Fibroblast of gingiva (primary cell): ENCODE measurements around the gene WNT3.
A peak's percentile ranks its signal among the peaks of the same experiment; 100 is the strongest.
"Not testable (repeated sequence)": the region's sequence is repeated elsewhere in the genome, so short reads cannot be mapped to it uniquely, and the experiment has no call there.

Experiments
- DNase-seq: peaks from one replicate; pipeline ENCODE4 v3.0.0-alpha.2; 2011; ENCODE audit warnings: low read depth

Gene WNT3

GRCh38 chr17:46785696-46786095 lies 32.8 kb downstream of the WNT3 start:
- no peak for DNase-seq

- DNase-seq: no peak
These were observed 35.4 kb downstream of the WNT3 start for GRCh38 chr17:46783031-46783593.

- no peak for DNase-seq
These were observed 36.1 kb downstream of the WNT3 start for GRCh38 chr17:46782250-46782953.

DNA sequence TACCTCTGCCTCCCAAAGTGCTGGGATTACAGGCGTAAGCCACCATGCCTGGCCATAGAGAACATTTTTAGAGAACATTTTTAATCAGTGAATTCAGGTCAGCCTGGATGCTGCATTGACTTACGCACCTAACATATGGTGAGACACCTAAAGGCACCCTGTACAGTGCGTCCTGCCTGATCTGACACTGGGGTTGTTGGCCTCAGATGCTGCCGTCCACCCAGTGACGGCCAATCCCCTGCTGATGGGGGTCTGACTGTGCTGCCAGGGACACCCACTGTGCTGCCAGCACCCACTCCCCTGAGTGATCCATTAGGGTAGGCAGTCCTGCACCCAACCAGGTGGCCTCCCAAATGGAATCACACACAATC lies 38.5 kb downstream of the WNT3 start:
- no peak for DNase-seq

DNA sequence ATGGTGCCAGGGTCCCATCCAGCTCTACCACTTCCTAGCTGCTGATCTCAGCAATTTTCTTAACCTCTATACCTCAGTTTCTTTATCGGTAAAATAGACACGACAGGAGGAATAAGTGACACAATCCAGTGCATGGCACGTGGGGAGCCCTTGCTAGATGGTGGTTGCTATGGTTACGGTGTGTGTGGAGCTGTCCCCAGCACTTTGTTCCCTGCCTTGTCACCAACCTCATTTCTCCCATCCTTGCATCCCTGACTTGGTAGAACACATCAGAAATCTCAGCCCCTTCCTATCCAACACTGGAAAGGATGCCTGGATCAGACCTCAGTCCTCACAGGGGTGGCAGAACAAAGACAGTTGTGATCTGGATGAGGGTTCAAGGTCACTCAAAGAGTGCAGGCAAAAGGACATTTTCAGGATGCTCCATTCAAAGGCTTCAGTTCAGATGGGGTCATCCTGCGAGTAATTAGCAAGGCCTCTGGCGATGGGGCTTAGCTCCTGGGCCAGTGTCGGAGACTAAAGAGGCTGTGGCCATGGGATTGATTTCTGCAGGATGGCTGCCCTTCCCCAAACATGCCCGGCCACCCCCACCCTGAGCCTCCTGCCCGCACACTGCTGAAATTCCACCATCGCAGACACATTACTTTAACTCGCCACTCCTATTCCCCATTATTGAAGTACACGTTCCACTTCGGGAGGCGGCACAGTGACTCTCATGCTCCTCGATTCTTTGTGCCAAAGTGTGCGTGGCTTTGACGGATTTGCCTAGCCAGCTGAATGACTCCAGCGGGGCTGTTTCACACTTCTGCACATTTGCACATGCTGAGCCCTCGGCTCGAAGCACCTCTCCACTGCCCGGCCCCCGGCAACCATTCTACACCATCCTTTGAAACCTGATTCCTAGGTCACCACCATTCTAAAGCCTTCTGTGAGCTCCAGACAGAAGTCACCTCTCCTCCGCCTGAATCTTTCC lies 40.3 kb downstream of the WNT3 start:
- no peak for DNase-seq

DNA sequence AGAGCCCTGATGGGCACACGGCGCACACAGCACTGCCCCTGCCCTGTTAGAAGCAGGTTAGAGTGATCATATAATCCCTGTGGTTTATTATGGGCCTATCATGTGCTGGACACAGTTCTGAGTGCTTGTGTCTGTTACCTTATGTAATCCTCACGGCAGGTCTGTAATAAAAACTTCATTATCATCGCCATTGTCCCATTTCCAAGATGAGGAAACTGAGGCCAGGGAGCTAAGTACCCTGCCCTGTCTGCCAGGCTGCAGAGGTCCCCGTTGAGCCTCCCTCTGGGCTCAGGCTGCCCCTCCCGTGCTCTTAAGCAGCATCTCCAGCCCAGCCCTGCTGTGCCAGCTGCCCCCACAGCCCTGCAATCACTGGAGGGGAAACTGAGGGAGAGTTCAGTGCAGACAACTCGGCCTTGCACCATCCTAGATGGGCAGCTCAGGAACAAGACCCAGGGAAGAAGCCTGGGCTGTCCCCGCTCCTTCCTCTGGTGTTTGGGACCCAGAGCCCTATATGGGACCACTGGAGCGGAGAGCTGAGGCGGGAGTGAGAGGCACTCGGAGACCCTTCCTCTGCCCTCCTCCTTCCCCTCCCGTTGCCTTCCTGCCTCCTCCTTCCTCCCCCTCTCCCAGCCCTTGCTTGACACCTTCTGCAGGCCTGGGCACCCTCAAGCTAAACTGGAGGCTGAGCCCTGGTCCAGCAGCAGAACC lies 42.0 kb downstream of the WNT3 start:
- DNase-seq: no peak

DNA sequence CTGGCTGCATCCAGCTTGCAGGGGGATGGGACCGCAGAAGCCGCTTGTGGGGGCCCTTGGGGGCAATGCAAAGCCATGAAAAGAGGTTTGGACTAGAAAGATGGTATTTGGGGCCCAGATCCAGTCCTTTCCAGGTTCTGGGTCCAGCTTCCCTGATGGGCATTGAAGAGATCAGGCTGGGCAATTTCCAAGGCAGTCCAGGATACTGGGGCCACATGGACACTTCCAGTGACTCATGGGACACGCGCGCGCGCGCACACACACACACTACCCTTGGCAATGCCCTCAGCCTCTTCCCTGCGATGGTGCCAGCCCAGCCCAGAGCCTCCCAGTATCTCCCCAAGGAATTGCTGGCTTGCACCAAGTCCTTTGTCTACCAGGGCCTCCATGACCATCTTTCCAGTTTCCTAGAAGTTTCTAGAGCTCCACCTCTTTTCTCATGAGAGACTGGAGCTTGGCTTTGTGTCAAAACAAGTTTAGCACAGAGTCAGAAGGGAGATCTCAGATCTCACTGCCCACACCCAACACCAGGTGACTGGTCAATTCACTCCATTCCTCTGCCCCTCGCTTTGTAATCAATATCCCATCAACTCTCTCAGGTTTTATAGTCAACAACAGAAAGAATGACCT lies 44.3 kb downstream of the WNT3 start:
- no peak for DNase-seq

DNA sequence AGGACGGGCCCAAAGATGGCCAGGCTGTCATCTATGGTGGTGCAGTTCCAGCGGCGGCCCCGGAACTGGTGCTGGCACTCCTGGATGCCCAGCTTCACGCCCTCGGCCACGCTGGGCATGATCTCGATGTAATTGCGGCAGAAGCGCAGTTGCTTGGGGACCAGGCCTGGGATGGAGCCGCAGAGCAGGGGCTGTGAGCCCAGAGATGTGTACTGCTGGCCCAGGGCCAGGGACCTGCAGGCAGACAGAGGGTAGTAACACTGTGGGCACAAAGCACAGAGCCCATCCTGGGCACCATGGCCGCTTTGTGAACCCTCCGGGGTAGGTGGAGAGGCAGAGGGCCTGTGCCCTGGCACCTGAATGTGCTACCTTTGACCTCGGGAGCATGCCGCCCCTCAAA lies 44.8 kb downstream of the WNT3 start:
- no peak for DNase-seq

GRCh38 chr17:46773221-46773605 lies 45.3 kb downstream of the WNT3 start:
- no peak for DNase-seq

- DNase-seq: no peak
These were observed 45.8 kb downstream of the WNT3 start for GRCh38 chr17:46772475-46773220.

DNA sequence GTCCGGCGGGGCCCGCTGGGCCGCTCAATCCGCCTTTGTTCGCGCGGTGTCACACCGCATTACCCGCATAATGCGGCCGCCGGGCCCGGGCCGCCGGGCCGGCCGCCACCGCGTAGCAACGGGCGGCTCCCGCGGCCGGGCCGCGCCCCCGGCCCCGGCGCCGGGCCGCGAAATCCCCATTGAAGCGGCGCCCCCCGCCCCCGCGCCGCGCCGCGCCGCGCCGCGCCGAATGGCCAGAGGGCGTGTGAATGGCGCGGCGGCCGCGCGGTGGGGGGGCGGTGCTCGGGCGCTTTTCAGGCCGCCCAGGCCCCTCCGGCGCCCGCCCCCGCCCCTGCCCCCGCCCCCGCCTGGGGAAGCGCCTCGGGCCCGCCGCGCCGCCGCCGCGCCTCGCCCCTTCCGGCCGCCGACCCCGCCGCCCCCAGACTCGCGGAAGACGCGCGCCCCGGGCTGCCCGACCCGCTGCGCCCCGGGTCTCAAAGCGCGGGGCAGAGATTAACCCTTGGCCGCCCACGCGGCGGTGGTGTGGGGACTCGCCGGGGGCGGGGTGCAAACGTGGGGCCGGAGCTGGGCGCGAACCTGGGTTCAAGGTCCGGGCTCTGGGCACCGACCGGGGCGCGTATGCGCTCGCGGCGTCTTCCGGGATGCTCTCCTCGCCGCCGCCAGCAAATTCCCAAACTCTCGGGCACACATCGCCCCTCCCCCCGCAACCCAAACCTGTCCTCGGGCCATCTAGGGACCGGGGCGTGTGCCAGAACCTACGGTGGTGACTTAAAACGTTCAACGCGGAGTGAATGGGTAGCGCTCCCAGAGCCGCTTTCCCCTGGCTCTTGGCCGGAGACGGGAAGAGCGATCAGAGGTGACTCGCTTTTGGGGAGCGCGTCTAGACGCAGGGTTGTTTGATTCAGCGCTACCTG lies 46.7 kb downstream of the WNT3 start:
- no peak for DNase-seq

DNA sequence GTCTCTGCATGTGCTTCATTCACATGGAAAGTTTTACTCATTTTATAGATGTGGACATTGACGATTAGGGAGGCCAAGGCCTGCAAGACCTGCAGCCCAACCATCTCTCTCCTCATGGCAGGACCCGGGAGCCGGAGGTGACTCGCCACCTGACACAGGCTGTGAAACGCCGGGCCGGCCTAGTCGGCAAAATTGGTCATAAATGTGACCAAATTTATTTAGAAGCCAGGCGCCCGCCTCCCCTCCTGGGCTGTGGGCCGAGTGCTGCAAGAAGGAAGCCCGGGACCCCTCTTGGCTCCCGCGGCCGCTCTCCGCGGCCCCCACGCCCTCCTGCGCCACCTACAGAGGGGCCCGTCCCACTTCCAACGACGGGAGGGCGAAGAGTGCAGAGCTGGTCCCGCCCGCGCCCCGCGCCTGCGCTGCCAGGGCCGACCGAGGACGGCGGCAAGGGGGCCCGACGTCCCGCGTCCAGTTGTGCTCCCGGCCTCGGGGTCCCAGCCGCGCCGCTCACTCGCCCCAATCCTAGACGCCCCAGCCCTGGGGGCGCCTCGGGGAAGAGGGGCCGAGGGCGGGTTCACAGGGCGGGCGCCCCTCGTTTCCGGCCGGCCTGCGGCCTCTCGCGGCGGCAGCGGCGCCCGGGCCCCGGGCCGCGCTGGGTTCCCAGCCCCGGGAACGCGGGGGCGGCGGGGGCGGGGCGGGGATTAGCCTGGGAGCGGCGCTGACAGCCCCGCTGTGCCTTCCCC lies 47.5 kb downstream of the WNT3 start:
- no peak for DNase-seq

- no peak for DNase-seq
These were observed 48.1 kb downstream of the WNT3 start for GRCh38 chr17:46770439-46770817.

DNA sequence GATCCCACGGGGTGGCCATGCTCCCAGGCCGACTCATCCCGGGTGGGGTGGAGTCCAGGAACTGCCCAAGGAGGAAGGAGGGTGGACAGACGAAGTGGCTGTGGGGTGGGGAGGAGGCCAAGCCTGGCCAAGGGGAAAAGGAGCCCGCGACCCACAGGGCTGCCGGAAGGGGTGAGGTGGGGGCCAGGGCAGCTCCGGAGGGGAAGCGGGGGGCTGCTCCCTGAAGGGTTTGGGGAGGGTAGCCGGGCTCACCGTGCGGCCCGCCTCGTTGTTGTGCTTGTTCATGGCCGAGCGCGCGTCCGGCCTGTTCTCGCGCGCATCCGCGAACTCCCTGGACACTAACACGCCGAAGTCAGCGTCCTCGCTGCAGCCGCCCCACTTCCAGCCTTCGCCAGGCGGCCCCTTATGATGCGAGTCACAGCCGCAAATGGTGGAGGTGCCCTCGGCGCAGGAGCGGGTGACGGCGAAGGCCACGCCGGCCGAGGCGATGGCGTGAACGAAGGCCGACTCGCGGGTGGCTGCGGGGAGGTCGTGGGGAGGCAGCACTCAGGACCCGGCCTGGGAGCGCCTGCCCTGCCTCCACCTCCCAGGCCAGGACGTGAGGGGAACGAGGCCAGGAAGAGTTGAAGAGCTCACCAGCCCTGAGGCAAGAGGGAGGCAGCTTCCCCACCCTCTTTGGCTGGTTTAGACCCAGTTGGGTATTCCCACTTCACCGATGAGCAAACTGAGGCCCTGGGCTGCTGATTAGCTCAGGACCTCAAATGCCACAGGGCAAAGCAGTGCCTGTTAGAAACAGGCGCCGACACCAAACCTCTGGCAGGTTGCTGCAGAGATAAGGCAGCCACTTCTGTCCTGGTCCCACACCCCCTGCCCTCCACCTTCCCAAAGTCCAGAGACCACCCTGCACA lies 48.7 kb downstream of the WNT3 start:
- peak; percentile 19 for DNase-seq

DNA sequence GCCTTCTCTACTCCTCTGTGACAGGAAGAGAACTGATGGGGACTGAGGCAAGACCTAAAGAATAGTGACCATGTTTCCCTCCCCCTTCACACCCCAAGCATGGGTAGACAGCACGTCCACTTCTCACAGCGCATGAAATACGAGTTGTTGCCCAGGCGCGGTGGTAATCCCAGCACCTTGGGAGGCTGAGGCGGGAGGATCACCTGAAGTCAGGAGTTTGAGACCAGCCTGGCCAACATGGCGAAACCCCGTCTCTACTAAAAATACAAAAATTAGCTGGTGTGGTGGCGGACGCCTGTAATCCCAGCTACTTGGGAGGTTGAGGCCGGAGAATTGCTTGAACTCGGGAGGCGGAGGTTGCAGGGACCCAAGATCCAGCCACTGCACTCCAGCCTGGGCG lies 49.6 kb downstream of the WNT3 start:
- DNase-seq: not testable (repeated sequence)

GRCh38 chr17:46768540-46768870 lies 50.0 kb downstream of the WNT3 start:
- no peak for DNase-seq

DNA sequence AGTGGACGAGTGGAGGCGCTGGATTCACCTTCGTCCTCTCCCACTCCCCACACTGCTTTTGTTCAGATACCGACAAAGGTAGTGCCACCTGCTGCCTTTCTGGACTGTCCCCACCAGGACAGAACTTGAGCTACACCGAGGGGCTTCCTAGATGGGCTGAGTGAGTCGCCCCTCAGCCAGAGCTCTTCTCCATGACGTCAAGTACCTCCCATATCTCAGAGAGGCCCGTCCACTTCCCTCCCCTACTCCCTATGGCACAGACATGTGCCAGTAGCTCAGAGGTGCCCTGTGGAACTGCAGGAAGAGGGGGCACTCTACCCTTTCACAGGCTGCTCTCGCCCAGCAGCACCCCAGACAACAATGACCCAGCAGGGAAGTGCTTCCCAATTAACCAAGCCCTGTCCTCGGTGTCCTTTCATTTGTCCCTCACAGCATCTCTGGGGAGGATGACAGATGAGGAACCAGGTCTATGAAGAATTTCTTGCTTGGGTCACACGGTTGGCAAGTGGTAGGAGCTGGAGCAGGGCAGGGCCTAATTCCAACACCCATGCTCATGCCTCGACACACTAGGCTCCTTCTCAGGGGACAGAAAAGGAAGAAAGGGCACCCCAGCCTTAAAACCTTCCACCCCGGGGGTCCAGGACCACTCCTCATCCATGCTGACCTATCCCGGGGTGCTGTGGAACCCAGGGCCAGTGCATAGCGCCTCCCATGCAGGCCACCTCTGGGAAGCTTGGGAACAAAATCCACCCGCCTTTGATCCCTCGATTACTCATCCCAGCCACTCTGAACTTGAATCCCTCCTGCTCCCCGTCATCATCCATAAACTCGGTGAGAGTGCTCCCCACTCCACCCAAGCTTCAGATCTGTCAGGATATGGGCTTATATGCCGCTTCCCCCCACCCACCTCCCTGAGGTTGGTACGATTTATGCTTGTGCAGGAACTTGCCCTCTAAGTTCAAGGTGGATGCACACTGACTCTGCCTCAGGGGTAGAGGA lies 51.7 kb downstream of the WNT3 start:
- DNase-seq: no peak
